GM12878 (cell line): ENCODE measurements around the gene SRBD1. TPM values are rescaled to one million over a fixed set of nuclear protein-coding genes. Genes with fewer than 3 reads are reported as not detected.

Experiments
- ATAC-seq: fragments of 200-7000 bp; cut with Tn5 transposase; 3 replicates; pipeline ENCODE4 v1.9.1; 2020; ENCODE audit warnings: mild to moderate bottlenecking, moderate library complexity
- BruUV-seq: library from RNA; stranded (reverse); fragments of 400-500 nt; replicated peaks from 2 replicates; lab custom pipeline; 2021; lab: Mats Ljungman, UMichigan
- CTCF ChIA-PET: fragments of 300-600 bp; sonication (Branson Sonifier 250); formaldehyde crosslinking; extraction: SDS; loops from one replicate; lab custom pipeline; 2021; ENCODE audit warnings: inconsistent platforms; lab: Yijun Ruan, JAX
- POLR2A ChIA-PET: fragments of 350-600 bp; formaldehyde crosslinking; extraction: SDS; loops from one replicate; lab custom pipeline; 2021; ENCODE audit warnings: inconsistent platforms; lab: Charles Lee
- RAD21 ChIA-PET: fragments of 300-600 bp; sonication (Branson Sonifier 250); formaldehyde crosslinking; loops from one replicate; lab custom pipeline; 2023; ENCODE audit warnings: antibody characterized with exemption; ENCODE audit not compliant: unreplicated experiment; lab: Charles Lee
- SMC1A ChIA-PET: fragments of 300-600 bp; sonication (Branson Sonifier 250); formaldehyde crosslinking; loops from one replicate; lab custom pipeline; 2023; ENCODE audit not compliant: unreplicated experiment, uncharacterized antibody; lab: Charles Lee
- DNase-seq: peaks from one replicate; pipeline ENCODE4 v3.0.0-alpha.2; 2011; ENCODE audit warnings: low read depth, low spot score
- FAIRE-seq: peaks from 3 replicates; lab custom pipeline; 2011; peaks lifted over from hg19 to GRCh38; lab: Jason Lieb, UNC
- H2AFZ ChIP-seq: 2 replicates; pipeline ENCODE4 v1.6.0; 2011; ENCODE audit warnings: low read depth, low read length, control low read depth; ENCODE audit not compliant: control insufficient read depth
- H3K27ac ChIP-seq: 2 replicates; pipeline ENCODE4 v1.5.1; 2011; ENCODE audit warnings: control low read depth; ENCODE audit not compliant: control insufficient read depth, insufficient read depth
- H3K27me3 ChIP-seq, 2 experiments: replicated peaks in 1 of 2; 2 replicates each; pipeline versions ENCODE4 v1.6.0 to v1.6.1; 2011; ENCODE audit warnings: low read length in 1 of 2; ENCODE audit not compliant: control insufficient read depth in 2 of 2, insufficient read depth in 2 of 2
- H3K36me3 ChIP-seq, 2 experiments: 2 replicates each; pipeline ENCODE4 v1.5.1; 2011; ENCODE audit warnings: low read length in 1 of 2; ENCODE audit not compliant: control insufficient read depth in 2 of 2, insufficient read depth in 2 of 2
- H3K4me1 ChIP-seq: 2 replicates; pipeline ENCODE4 v1.6.1; 2011; ENCODE audit warnings: mild to moderate bottlenecking, low read length, moderate library complexity, mixed read lengths; ENCODE audit not compliant: control insufficient read depth, insufficient read depth
- H3K4me2 ChIP-seq: 2 replicates; pipeline ENCODE4 v1.6.0; 2011; ENCODE audit warnings: control low read depth; ENCODE audit not compliant: control insufficient read depth, insufficient read depth
- H3K4me3 ChIP-seq: fragments of 200-600 bp; sonication (generic); 2 replicates; pipeline ENCODE4 v1.5.1; 2016
- H3K79me2 ChIP-seq: 2 replicates; pipeline ENCODE4 v1.6.0; 2011; ENCODE audit warnings: low read length; ENCODE audit not compliant: control insufficient read depth, insufficient read depth
- H3K9ac ChIP-seq: 2 replicates; pipeline ENCODE4 v1.8.0; 2011; ENCODE audit warnings: low read length, control low read depth, mixed read lengths; ENCODE audit not compliant: control insufficient read depth, insufficient read depth
- H3K9me3 ChIP-seq: replicated peaks from 3 replicates; pipeline ENCODE4 v1.5.1; 2011; ENCODE audit warnings: mild to moderate bottlenecking, low read length; ENCODE audit not compliant: control insufficient read depth, insufficient read depth
- H4K20me1 ChIP-seq: 2 replicates; pipeline ENCODE4 v1.6.0; 2011; ENCODE audit not compliant: control insufficient read depth, insufficient read depth
- E4F1 ChIP-seq: fragments of 450-650 bp; IDR thresholded peaks from 2 replicates; pipeline ENCODE4 v1.6.1; 2018; ENCODE audit warnings: borderline replicate concordance, mild to moderate bottlenecking; ENCODE audit not compliant: partially characterized antibody
- EED ChIP-seq: sonication (generic); IDR thresholded peaks from 2 replicates; pipeline ENCODE4 v1.6.1; 2016; ENCODE audit warnings: antibody characterized with exemption, low read depth
- IKZF1 ChIP-seq: fragments of 450-650 bp; conservative IDR thresholded peaks from 2 replicates; pipeline ENCODE4 v1.6.1; 2017; ENCODE audit warnings: antibody characterized with exemption, mild to moderate bottlenecking
- IKZF2 ChIP-seq, 2 experiments: fragments of 450-650 bp; IDR thresholded peaks; 2 replicates each; pipeline ENCODE4 v1.6.1; 2017; ENCODE audit warnings: mild to moderate bottlenecking in 2 of 2, moderate library complexity in 2 of 2
- KAT2A ChIP-seq: conservative IDR thresholded peaks from 2 replicates; pipeline ENCODE4 v1.6.1; 2011; ENCODE audit warnings: low read depth, low read length; ENCODE audit not compliant: control insufficient read depth
- NRF1 ChIP-seq: conservative IDR thresholded peaks from 2 replicates; pipeline ENCODE4 v1.6.1; 2011; ENCODE audit warnings: mild to moderate bottlenecking, low read depth, low read length, improper control_type of control experiment
- POLR2AphosphoS5 ChIP-seq: IDR thresholded peaks from 2 replicates; pipeline ENCODE4 v1.6.1; 2011; ENCODE audit warnings: mild to moderate bottlenecking, low read length, inconsistent platforms
- RBBP5 ChIP-seq: fragments of 200-600 bp; sonication (generic); conservative IDR thresholded peaks from 2 replicates; pipeline ENCODE4 v1.6.1; 2016
- RFX5 ChIP-seq: IDR thresholded peaks from 2 replicates; pipeline ENCODE4 v1.6.1; 2011; ENCODE audit warnings: low read depth, low read length, improper control_type of control experiment
- RUNX3 ChIP-seq: IDR thresholded peaks from 2 replicates; pipeline ENCODE4 v1.6.1; 2012; ENCODE audit warnings: low read length, inconsistent platforms
- SMARCA5 ChIP-seq: fragments of 450-650 bp; IDR thresholded peaks from 2 replicates; pipeline ENCODE4 v1.6.1; 2017; ENCODE audit warnings: mild to moderate bottlenecking
- WGBS: methylation state at CpG from one replicate; pipeline ENCODE4 v1.1.6; 2016; ENCODE audit warnings: low lambda C conversion rate; ENCODE audit not compliant: insufficient replicate concordance, insufficient coverage; ENCODE audit errors: missing lambda C conversion rate; 5-methylcytosine and 5-hydroxymethylcytosine counted together
- in situ Hi-C: fragments of 300-500 bp; cut with MboI; formaldehyde crosslinking; loops from 9 replicates; pipeline ENCODE4 v1.14.3; 2018; ENCODE audit warnings: mixed read lengths
- intact Hi-C: fragments of 100-400 bp; cut with micrococcal nuclease; formaldehyde crosslinking; loops from one replicate; pipeline ENCODE4 v1.14.2; 2022; ENCODE audit not compliant: unreplicated experiment
- polyA plus RNA-seq, 11 experiments: library from polyadenylated mRNA; depleted of rRNA in 4 of 11; unstranded in 6 of 11; stranded (reverse) in 5 of 11; fragments of >200 nt; fragmentation: Nextera tagmentation in 4 of 11; fragmentation: Illumina TruSeq in 1 of 11; extraction: Ambion mirVana in 4 of 11; extraction: Trizol in 1 of 11; gene quantifications; 1 replicate in 1 of 11; 2 replicates in 10 of 11; pipeline versions ENCODE4 v1.2.1 to v1.2.3, GENCODE V29; 2011 to 2016; ENCODE audit warnings: inconsistent platforms in 2 of 11, missing spikeins in 2 of 11, low read depth in 1 of 11
- total RNA-seq, 4 experiments: library from RNA; depleted of rRNA in 3 of 4; stranded (reverse); fragments of >200 nt in 3 of 4; fragmentation: Illumina TruSeq in 1 of 4; extraction: Trizol in 1 of 4; gene quantifications; 2 replicates each; pipeline versions ENCODE4 v1.2.1 to v1.2.3, GENCODE V29; 2013 to 2021

SRBD1 gene
- total and polyA plus RNA-seq, 10 of the 15 experiments (the other 5 are each of a cell fraction or from before 2014, with no cell fraction given) = 9.7 to 33.1 (median 20.1) TPM

GRCh38 chr2:45654250-45654649 lies 43.2 kb upstream of the SRBD1 start (continued):
- TF ChIP-seq NRF1 = no peak
- no peak for TF ChIP-seq RFX5
- TF ChIP-seq SMARCA5 = no peak

GRCh38 chr2:45653122-45653913 lies 42.3 kb upstream of the SRBD1 start:
- Histone ChIP-seq H2AFZ (no peak overlapping the region), H3K4me3 (peak overlapping the region; percentile 97), H4K20me1 (no peaks in the 10 kb centered on the region), H3K9me3 (no peaks in the 10 kb centered on the region), H3K4me2 (peak overlapping the region; percentile 43), H3K79me2 (peaks cover 52% of the 10 kb centered on the region), H3K27me3 (no peaks in the 10 kb centered on the region), H3K27ac (no peak overlapping the region), H3K4me1 (no peaks in the 10 kb centered on the region), H3K36me3 (peaks cover 0 to 2% of the 10 kb centered on the region in 2 experiments; a peak in 1 of 4 replicates), H3K9ac (no peak overlapping the region)
- FAIRE-seq (no peak), DNase-seq (no peak), ATAC-seq (no peak)
- ChIA-PET POLR2A (interaction anchor here (0.7 to 5.6 kb wide), 14 partner anchors 9 to 257 kb away, joined by 3 to 51 read pairs (median 4); no protein-coding TSS in a partner anchor), SMC1A (interaction anchor here (0.6 to 8.8 kb wide), 26 partner anchors 10 to 282 kb away, joined by 3 to 110 read pairs (median 5); no protein-coding TSS in a partner anchor), CTCF (interaction anchor here (0.6 to 8.2 kb wide), 20 partner anchors 8 to 340 kb away, joined by 3 to 98 read pairs (median 4); no protein-coding TSS in a partner anchor), RAD21 (interaction anchor here (0.6 to 6.1 kb wide), 16 partner anchors 9 to 283 kb away, joined by 3 to 79 read pairs (median 6); no protein-coding TSS in a partner anchor)
- in situ Hi-C loops = loop anchor here (5.0 kb wide), 1 partner anchor 74 kb away; no protein-coding TSS in a partner anchor
- 78% methylated on average over 5 of the region's 5 CpGs for WGBS
- BruUV-seq = TSS peak; percentile 45
- intact Hi-C loops = loop anchor here (5.0 kb wide), 1 partner anchor 39 kb away; no protein-coding TSS in a partner anchor
- TF ChIP-seq EED = peak; percentile 39; the same call in 1 of the 2 replicates
- TF ChIP-seq POLR2AphosphoS5 = no peak
- TF ChIP-seq IKZF1 = peak; percentile 52
- peak; percentile 47; the same call in 1 of the 2 replicates for TF ChIP-seq RUNX3
- TF ChIP-seq E4F1 = no peak
- no peak for TF ChIP-seq RBBP5
- TF ChIP-seq KAT2A = no peak
- TF ChIP-seq IKZF2 (IDR thresholded peaks at IDR 0.05) = peak; percentile 45 to 62; a peak in 3 of 4 replicates
